ENCODE results near the gene PRKN.

PRKN gene

DNA sequence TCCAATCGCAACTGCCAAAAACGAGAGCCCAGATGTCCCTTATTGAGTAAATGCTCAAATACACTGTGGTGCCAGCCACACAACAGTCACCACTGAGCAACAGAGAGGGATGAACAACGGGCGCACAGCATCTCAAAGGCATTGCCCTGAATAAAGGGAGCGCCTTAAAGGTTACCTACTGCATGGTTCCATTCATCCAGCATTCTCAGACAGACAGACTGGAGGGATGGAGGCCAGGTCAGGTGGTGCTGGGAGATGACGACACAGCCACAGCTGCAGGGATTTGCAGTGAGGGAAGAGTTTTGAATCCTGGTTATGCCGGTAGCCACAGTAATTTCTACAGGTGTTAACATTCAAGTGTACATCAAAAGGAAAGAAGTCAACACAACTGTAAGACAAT lies 838.2 kb downstream of the PRKN start:
- TF ChIP-seq, protein P1, sequence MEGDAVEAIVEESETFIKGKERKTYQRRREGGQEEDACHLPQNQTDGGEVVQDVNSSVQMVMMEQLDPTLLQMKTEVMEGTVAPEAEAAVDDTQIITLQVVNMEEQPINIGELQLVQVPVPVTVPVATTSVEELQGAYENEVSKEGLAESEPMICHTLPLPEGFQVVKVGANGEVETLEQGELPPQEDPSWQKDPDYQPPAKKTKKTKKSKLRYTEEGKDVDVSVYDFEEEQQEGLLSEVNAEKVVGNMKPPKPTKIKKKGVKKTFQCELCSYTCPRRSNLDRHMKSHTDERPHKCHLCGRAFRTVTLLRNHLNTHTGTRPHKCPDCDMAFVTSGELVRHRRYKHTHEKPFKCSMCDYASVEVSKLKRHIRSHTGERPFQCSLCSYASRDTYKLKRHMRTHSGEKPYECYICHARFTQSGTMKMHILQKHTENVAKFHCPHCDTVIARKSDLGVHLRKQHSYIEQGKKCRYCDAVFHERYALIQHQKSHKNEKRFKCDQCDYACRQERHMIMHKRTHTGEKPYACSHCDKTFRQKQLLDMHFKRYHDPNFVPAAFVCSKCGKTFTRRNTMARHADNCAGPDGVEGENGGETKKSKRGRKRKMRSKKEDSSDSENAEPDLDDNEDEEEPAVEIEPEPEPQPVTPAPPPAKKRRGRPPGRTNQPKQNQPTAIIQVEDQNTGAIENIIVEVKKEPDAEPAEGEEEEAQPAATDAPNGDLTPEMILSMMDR (IDR thresholded peaks at IDR 0.05), result no peak

DNA sequence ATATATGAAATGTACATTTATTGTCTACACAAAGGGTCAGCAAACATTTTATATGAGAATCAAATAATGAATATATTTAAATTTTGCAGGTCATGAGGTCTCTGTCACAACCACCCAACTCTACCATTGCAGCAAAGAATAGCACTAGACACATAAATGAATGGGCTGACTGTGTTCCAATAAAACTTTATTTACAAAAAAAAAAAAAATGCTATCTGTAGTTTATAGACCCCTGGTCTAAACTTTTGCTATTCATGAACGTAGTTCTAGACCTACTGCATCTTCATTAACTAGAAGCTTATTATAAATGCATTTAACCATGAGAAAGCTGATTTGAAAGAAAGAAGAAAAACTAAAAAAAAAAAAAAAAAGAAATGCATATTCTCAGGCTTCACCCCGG lies 842.8 kb downstream of the PRKN start:
- TF ChIP-seq, protein P1 (IDR thresholded peaks at IDR 0.05), result no peak

DNA sequence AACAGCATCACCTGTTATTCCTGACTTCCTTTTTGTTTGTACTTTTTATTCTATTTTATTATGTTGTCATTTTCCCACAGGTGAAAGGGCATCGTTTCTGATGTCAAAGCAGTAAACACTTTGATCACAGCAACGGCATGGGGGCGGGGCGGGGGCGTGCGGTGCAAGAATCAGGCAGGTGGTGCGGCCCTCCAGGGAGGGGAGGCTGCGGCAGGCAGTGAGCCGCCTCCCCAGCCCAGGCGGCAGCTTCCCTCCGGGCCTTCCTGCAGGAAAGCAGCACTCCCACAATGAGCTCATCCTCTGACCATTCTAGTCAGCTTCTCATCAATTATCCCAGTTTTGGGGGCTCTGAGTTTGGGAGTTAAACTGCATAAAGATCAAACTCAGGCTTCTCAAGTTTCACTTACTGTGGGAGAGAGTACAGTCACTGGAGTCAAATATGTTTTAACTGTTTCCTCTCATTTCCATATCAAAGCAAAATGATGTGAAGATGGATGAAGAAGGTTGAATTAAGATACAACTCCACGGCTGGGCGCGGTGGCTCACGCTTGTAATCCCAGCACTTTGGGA lies 845.3 kb downstream of the PRKN start:
- TF ChIP-seq, protein P1 (IDR thresholded peaks at IDR 0.05), result no peak

DNA sequence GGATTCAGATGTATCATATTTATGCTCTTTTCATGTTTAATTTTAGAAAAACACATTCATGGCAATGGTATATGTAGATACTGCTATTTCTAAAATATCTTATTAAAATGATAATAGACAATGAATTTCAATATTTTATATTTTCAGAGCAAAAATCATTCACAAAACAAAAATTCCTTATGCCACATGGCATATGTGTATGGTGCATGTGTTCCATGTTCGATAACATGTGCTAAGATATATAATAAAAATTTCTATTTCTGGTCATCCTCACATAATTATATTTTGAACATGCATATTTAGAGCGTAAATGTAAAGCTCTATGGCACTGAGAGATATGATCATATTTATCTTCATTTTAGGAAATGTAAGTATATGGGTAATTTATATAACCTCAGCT lies 847.5 kb downstream of the PRKN start:
- TF ChIP-seq, protein P1 (IDR thresholded peaks at IDR 0.05), result no peak

DNA sequence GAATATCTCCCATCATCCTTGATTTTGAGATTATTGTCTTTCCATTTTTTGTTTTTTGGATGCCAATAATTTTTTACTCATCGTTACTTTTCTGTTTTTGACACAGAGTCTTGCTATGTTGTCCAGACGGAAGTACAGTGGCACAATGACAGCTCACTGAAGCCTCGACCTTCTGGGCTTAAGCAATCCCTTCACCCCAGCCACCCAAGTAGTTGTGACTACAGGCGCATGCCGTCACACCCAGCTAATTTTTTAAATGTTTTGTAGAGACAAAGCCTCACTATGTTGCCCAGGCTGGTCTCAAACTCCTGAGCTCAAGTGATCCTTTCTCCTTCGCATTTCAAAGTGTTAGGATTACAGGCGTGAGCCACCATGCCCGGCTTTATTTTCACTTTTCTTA lies 851.3 kb downstream of the PRKN start:
- TF ChIP-seq, protein P1 (IDR thresholded peaks at IDR 0.05), result no peak

DNA sequence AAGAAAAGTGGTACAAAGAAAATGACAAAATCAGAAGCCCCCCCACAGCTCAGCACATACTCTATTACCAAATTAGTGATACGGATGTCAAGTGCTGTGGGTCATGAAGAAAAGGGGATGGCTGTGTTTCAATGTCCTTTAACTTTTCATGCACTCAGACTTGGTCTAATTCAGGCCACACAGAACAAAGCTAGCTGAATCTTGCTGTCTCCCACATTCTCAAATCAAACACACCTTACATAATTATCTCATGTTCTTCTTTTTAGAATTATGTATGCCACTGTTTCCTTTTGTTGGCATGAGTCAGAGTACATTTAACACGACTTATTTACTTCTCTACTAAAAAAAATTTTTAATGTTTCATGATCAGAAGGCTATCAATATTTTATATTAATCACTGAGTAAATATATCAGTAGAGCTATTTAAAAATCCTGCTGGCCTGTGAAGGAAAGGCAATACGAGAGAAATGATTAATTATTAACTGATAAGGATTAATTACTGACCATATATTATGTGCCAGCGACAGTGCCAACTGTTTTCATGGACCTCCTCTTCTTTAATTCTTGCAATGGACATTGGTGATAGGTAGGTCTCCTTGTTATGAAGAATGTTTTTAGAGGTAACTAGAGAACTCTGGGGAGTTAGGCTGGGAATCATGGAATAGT lies 857.2 kb downstream of the PRKN start:
- TF ChIP-seq, protein P1 (IDR thresholded peaks at IDR 0.05), result no peak

DNA sequence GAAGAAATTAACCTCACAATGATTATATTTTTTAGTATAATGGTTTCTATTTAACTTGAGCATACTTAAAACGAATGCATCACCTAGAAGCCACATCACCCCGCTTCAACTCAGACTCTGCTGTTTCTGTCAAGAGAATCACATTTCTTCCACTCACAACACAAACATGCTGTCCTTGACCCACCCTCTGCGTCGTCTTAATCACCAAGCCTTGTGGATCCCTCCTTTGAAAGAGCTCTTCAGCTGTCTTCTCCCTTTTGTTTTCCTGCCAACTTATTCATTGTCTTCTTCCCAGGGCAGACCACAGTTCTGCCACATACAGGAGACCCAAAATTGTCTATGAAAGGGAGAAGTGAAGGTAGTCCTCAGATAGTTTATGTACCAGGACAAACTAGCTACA lies 858.1 kb downstream of the PRKN start:
- TF ChIP-seq, protein P1 (IDR thresholded peaks at IDR 0.05), result no peak

All from LNCAP (cell line).